ENCODE measurements around the gene ARMH1.

DNA sequence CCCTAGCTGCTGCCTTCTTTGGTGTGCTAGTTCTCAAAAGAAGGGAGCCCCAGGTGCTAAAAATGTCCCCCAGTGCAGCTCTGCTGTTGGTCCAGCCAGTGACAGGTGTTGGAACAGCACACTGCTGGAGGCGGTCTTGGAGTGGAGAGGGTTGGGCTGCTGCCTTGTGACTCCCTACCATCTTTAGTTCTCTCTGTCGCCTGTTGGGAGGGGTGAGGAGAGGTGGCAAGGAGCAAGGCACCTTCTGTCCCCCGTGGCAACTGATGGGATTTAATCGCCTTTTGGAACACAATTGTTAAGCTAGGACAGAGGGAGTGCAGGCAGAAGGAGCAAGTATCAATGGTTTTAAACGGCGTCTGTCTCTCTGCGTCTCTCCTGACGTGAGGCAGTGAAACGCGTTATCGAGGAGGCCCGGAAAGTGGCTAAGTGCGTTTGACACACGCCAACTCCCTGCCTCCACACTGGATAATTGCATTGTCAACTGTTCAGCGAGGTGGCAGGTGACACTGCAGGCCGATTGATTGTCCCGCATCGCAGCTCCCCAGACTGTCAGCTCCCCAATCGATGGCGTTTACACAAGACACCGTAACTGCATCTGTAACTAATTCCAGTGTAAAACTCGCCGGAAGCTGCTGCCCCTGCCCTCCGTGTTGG is 34.2 kb upstream of the ARMH1 start:
- no peak for TF ChIP-seq CTCF (conservative IDR thresholded peaks at IDR 0.05; ENCODE audit: low read depth, low read length)
- TF ChIP-seq EZH2 (IDR thresholded peaks at IDR 0.05; ENCODE audit: low read length, unreplicated experiment), result no peak
- TF ChIP-seq EZH2phosphoT487 (IDR thresholded peaks at IDR 0.05; ENCODE audit: borderline replicate concordance, low read length), result no peak

Measured in PC-3 (cell line).